SU-DHL-6 (cell line): ENCODE results near the gene ACOT12.

ENCODE experiments used
- H2AFZ ChIP-seq: fragments of 200-600 bp; sonication (generic); 2 replicates; pipeline ENCODE4 v1.6.1; 2014; ENCODE audit warnings: low read depth, mild to moderate bottlenecking, moderate library complexity, mixed read lengths, antibody characterized with exemption, low read length; ENCODE audit not compliant: severe bottlenecking
- H3F3A ChIP-seq: fragments of 200-600 bp; shearing (Covaris generic); 2 replicates; pipeline ENCODE4 v1.6.0; 2016; ENCODE audit warnings: antibody characterized with exemption, mild to moderate bottlenecking; ENCODE audit not compliant: insufficient read depth
- H3K27ac ChIP-seq: fragments of 200-600 bp; sonication (generic); 2 replicates; pipeline ENCODE4 v1.5.1; 2016; ENCODE audit warnings: low read depth, mild to moderate bottlenecking, low read length, moderate library complexity, mixed read lengths
- H3K27me3 ChIP-seq: fragments of 200-600 bp; sonication (generic), shearing (Covaris generic); 2 replicates; pipeline ENCODE4 v1.6.0; 2014; ENCODE audit warnings: mild to moderate bottlenecking, low read length
- H3K36me3 ChIP-seq: fragments of 200-600 bp; sonication (generic); 2 replicates; pipeline ENCODE4 v1.6.1; 2014; ENCODE audit warnings: mild to moderate bottlenecking, low read length, mixed read lengths
- H3K4me2 ChIP-seq: fragments of 300-600, 200-600 bp; shearing (Covaris generic), sonication (generic); 2 replicates; pipeline ENCODE4 v1.6.0; 2014; ENCODE audit warnings: low read length, low read depth, mild to moderate bottlenecking; ENCODE audit not compliant: poor library complexity, severe bottlenecking
- H3K4me3 ChIP-seq: fragments of 200-600 bp; sonication (generic); 2 replicates; pipeline ENCODE4 v1.5.1; 2014; ENCODE audit warnings: antibody characterized with exemption, low read length, mild to moderate bottlenecking, mixed read lengths; ENCODE audit not compliant: insufficient read depth, poor library complexity, severe bottlenecking
- H3K79me2 ChIP-seq: fragments of 200-600 bp; sonication (generic); 2 replicates; pipeline ENCODE4 v1.6.1; 2014; ENCODE audit warnings: mild to moderate bottlenecking, low read length, moderate library complexity; ENCODE audit not compliant: insufficient read depth
- H3K9ac ChIP-seq: fragments of 200-600 bp; sonication (generic); 2 replicates; pipeline ENCODE4 v1.7.0; 2014; ENCODE audit warnings: mild to moderate bottlenecking, low read length
- H3K9me2 ChIP-seq: fragments of 200-600 bp; sonication (generic); replicated peaks from 2 replicates; pipeline ENCODE4 v1.6.1; 2014; ENCODE audit warnings: low read length; ENCODE audit not compliant: insufficient read depth
- H3K9me3 ChIP-seq: fragments of 200-600 bp; sonication (generic); 2 replicates; pipeline ENCODE4 v1.6.1; 2014; ENCODE audit warnings: low read length, mixed read lengths; ENCODE audit not compliant: insufficient read depth
- H4K20me1 ChIP-seq: fragments of 200-600 bp; sonication (generic); 2 replicates; pipeline ENCODE4 v1.6.1; 2014; ENCODE audit warnings: low read depth, mild to moderate bottlenecking, antibody characterized with exemption, low read length, moderate library complexity, mixed read lengths
- EZH2phosphoT487 ChIP-seq: fragments of 200-600 bp; sonication (generic), shearing (Covaris generic); conservative IDR thresholded peaks from 2 replicates; pipeline ENCODE4 v1.6.1; 2018; ENCODE audit warnings: mild to moderate bottlenecking, antibody characterized with exemption, low read length, moderate library complexity, mixed read lengths
- TF ChIP-seq, protein P1 (sequence below): fragments of 200-600 bp; sonication (generic); IDR thresholded peaks from one replicate; pipeline ENCODE4 v1.5.1; 2017; ENCODE audit warnings: antibody characterized with exemption, mild to moderate bottlenecking, low read length, moderate library complexity; ENCODE audit not compliant: insufficient read depth, poor library complexity, severe bottlenecking

Gene ACOT12

DNA sequence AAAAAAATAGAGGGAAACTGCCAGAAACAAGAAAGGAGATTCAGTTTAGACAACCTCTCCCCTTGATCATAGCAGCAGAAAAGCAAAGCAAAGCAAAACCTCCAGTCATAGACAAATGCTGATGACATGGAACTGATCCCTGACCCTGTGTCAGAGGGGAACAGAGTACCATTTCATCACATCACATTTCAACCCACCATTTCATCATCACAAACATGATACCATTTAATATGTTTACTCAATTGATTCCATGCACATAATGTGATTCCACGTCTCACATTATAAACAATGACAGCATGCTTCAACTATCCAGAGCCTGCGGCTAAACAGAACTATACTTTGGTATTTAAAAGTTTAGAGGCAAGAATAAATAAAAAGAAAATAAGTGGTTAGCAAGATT is 28.7 kb upstream of the ACOT12 start:
- Histone ChIP-seq H3K4me3 (no peak overlapping the region), H4K20me1 (no peaks in the 10 kb centered on the region), H2AFZ (no peak overlapping the region), H3K79me2 (no peaks in the 10 kb centered on the region), H3K27me3 (no peaks in the 10 kb centered on the region), H3K27ac (no peak overlapping the region), H3K9ac (no peak overlapping the region), H3K9me2 (no peaks in the 10 kb centered on the region), H3K36me3 (peaks cover 13% of the 10 kb centered on the region; the same call in 1 of the 2 replicates), H3F3A (peaks cover 15% of the 10 kb centered on the region; the same call in 1 of the 2 replicates), H3K4me2 (no peak overlapping the region), H3K9me3 (no peaks in the 10 kb centered on the region)
- TF ChIP-seq, protein P1, sequence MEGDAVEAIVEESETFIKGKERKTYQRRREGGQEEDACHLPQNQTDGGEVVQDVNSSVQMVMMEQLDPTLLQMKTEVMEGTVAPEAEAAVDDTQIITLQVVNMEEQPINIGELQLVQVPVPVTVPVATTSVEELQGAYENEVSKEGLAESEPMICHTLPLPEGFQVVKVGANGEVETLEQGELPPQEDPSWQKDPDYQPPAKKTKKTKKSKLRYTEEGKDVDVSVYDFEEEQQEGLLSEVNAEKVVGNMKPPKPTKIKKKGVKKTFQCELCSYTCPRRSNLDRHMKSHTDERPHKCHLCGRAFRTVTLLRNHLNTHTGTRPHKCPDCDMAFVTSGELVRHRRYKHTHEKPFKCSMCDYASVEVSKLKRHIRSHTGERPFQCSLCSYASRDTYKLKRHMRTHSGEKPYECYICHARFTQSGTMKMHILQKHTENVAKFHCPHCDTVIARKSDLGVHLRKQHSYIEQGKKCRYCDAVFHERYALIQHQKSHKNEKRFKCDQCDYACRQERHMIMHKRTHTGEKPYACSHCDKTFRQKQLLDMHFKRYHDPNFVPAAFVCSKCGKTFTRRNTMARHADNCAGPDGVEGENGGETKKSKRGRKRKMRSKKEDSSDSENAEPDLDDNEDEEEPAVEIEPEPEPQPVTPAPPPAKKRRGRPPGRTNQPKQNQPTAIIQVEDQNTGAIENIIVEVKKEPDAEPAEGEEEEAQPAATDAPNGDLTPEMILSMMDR = no peak
- TF ChIP-seq EZH2phosphoT487 = no peak

DNA sequence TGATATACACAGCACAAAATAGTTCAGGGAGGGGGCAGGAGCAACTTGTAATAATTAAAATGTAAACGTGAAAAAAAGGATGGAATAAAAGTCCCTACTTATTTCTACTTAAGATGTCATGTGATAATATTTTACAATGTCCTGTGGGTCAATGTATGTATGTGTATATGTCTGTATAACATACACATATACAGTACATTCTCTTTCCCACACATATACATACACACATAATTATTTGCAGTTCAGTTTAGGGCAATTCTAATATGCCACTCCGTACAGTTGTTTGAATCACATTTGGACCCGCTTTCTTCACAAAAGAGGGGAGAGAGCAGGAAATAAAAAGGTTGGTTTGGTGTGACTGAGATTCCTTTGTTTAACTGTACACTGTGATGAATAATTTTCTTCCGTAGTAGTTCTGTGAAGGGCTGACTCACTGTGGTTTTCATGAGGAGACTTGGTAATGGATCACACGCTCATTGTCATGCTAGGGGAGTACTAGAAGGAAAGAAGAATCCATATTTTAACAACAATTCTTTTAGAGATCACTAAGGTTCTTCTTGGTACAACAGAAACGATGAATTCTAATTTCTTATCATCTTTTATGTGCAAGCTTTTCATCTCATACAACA is 26.2 kb upstream of the ACOT12 start:
- H3K27ac ChIP-seq = no peak overlapping the region
- no peaks in the 10 kb centered on the region for H4K20me1 ChIP-seq
- H2AFZ ChIP-seq = no peak overlapping the region
- no peak overlapping the region for H3K4me3 ChIP-seq
- H3K9ac ChIP-seq = no peak overlapping the region
- H3K9me3 ChIP-seq = no peaks in the 10 kb centered on the region
- no peaks in the 10 kb centered on the region for H3K9me2 ChIP-seq
- no peaks in the 10 kb centered on the region for H3K27me3 ChIP-seq
- H3K36me3 ChIP-seq = peaks cover 13% of the 10 kb centered on the region; the same call in 1 of the 2 replicates
- H3K79me2 ChIP-seq = no peaks in the 10 kb centered on the region
- no peaks in the 10 kb centered on the region for H3F3A ChIP-seq
- TF ChIP-seq, protein P1 = no peak
- no peak for TF ChIP-seq EZH2phosphoT487
- H3K4me2 ChIP-seq = no peak overlapping the region

DNA sequence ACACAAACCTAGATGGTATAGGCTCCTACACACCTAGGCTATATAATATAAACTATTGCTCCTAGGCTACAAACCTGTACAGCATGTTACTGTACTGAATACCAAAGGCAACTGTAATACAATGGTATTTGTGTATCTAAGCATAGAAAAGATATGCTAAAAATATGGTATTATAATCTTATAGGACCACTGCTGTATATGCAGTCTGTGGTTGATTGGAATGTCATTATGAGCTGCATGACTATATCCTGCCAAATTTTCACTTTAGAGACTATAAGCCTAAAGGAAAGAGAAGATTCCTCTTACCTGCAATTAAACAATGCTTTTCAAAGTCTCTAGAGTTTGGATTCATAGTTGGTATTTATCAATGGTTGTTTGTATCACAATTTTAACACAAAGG is 24.7 kb upstream of the ACOT12 start:
- no peak overlapping the region for H2AFZ ChIP-seq
- no peak overlapping the region for H3K27ac ChIP-seq
- H3K9me2 ChIP-seq = no peaks in the 10 kb centered on the region
- H3K79me2 ChIP-seq = no peaks in the 10 kb centered on the region
- TF ChIP-seq EZH2phosphoT487 = no peak
- TF ChIP-seq, protein P1 = no peak
- no peaks in the 10 kb centered on the region for H3K9me3 ChIP-seq
- no peaks in the 10 kb centered on the region for H3K27me3 ChIP-seq
- no peaks in the 10 kb centered on the region for H3F3A ChIP-seq
- H3K9ac ChIP-seq = no peak overlapping the region
- peaks cover 10% of the 10 kb centered on the region; the same call in 1 of the 2 replicates for H3K36me3 ChIP-seq
- no peak overlapping the region for H3K4me3 ChIP-seq
- H3K4me2 ChIP-seq = no peak overlapping the region
- no peaks in the 10 kb centered on the region for H4K20me1 ChIP-seq
